Keratinocyte (primary cell): ENCODE results near the gene AKAP13.

Source experiments
- CTCF ChIP-seq, 3 experiments: IDR thresholded peaks in 1 of 3; conservative IDR thresholded peaks in 1 of 3; optimal IDR thresholded peaks in 1 of 3; 2 replicates in 2 of 3; 3 replicates in 1 of 3; pipeline versions ENCODE3 to v1.5.1; 2011; ENCODE audit warnings: low read length in 3 of 3, mild to moderate bottlenecking in 3 of 3, moderate library complexity in 2 of 3, control low read depth in 1 of 3, inconsistent platforms in 1 of 3; ENCODE audit not compliant: insufficient read depth in 2 of 3; ENCODE audit errors: extremely low read depth in 1 of 3
- EZH2 ChIP-seq: IDR thresholded peaks from one replicate; pipeline ENCODE4 v1.6.1; 2012; ENCODE audit warnings: inconsistent platforms, mild to moderate bottlenecking, low read length, moderate library complexity

- TF ChIP-seq CTCF (optimal IDR thresholded peaks at IDR 0.05 in 1 of 3, IDR thresholded peaks at IDR 0.05 in 1 of 3, conservative IDR thresholded peaks at IDR 0.05 in 1 of 3; ENCODE audit: extremely low read depth in 1 of 3, insufficient read depth in 2 of 3, low read length in 3 of 3): no peak
- no peak for TF ChIP-seq EZH2
Observed at GRCh38 chr15:85708402-85708941, 328.1 kb downstream of the AKAP13 start.
